HG02623 (cell line): ENCODE results near the gene OXCT1.
"Not testable (repeated sequence)": the region's sequence is repeated elsewhere in the genome, so short reads cannot be mapped to it uniquely, and the experiment has no call there.

Experiments
- ATAC-seq: cut with Tn5 transposase; IDR thresholded peaks from one replicate; pipeline ENCODE4 v1.9.1; 2021; ENCODE audit warnings: moderate library complexity; ENCODE audit not compliant: unreplicated experiment

Gene OXCT1

GRCh38 chr5:41874512-41875060 is 4.4 kb upstream of the OXCT1 start:
- ATAC-seq: no peak

GRCh38 chr5:41871852-41872251 is 1.6 kb upstream of the OXCT1 start:
- no peak for ATAC-seq

- no peak for ATAC-seq
Measured at GRCh38 chr5:41870627-41871048, 413 bp upstream of the OXCT1 start.

GRCh38 chr5:41869151-41869723 is 988 bp downstream of the OXCT1 start:
- ATAC-seq: no peak

GRCh38 chr5:41863871-41864486 is 6.2 kb downstream of the OXCT1 start:
- ATAC-seq: peak; percentile 66

GRCh38 chr5:41858890-41859289 is 11.3 kb downstream of the OXCT1 start:
- ATAC-seq: no peak

GRCh38 chr5:41857989-41858388 is 12.2 kb downstream of the OXCT1 start:
- ATAC-seq: no peak

GRCh38 chr5:41856644-41857491 is 13.4 kb downstream of the OXCT1 start:
- ATAC-seq: peak; percentile 92

- ATAC-seq: no peak
Measured at GRCh38 chr5:41852293-41852692, 17.9 kb downstream of the OXCT1 start.

- no peak for ATAC-seq
Measured at GRCh38 chr5:41851116-41851515, 19.1 kb downstream of the OXCT1 start.

GRCh38 chr5:41848983-41849382 is 21.2 kb downstream of the OXCT1 start:
- ATAC-seq: no peak

GRCh38 chr5:41845751-41846150 is 24.5 kb downstream of the OXCT1 start:
- ATAC-seq: not testable (repeated sequence)

GRCh38 chr5:41844502-41844901 is 25.7 kb downstream of the OXCT1 start:
- no peak for ATAC-seq

- peak; percentile 49 for ATAC-seq
Measured at GRCh38 chr5:41843456-41844370, 26.5 kb downstream of the OXCT1 start.

- peak; percentile 80 for ATAC-seq
Measured at GRCh38 chr5:41842777-41843176, 27.4 kb downstream of the OXCT1 start.

GRCh38 chr5:41841325-41841724 is 28.9 kb downstream of the OXCT1 start:
- ATAC-seq: no peak

GRCh38 chr5:41840251-41840650 is 30.0 kb downstream of the OXCT1 start:
- no peak for ATAC-seq

GRCh38 chr5:41837793-41838192 is 32.4 kb downstream of the OXCT1 start:
- no peak for ATAC-seq

- no peak for ATAC-seq
Measured at GRCh38 chr5:41835645-41836044, 34.6 kb downstream of the OXCT1 start.

- ATAC-seq: no peak
Measured at GRCh38 chr5:41834506-41834905, 35.7 kb downstream of the OXCT1 start.

GRCh38 chr5:41832430-41832829 is 37.8 kb downstream of the OXCT1 start:
- ATAC-seq: no peak
